ENCODE results near the gene FREM1. TPM values are rescaled to one million over a fixed set of nuclear protein-coding genes. Genes with fewer than 3 reads are reported as not detected.

The FREM1 gene
- total RNA-seq, 4 donors from 2014 or later, result 0.10 to 3.3 (median 1.00) TPM

- Histone ChIP-seq H3K27me3 (no peaks in the 10 kb centered on the region), H3K9me3 (no peaks in the 10 kb centered on the region), H3K4me3 (peak overlapping the region; percentile 59 to 73 (median 70)), H3K27ac (peak overlapping the region; percentile 62 to 77 (median 73)), H3K4me1 (peaks cover 9 to 13% of the 10 kb centered on the region in 2 donors), H3K36me3 (peaks cover 0 to 8% of the 10 kb centered on the region in 2 donors)
- TF ChIP-seq POLR2A (IDR thresholded peaks at IDR 0.05), result no peak
- no peak for TF ChIP-seq CTCF (IDR thresholded peaks at IDR 0.05 in 4 of 5, conservative IDR thresholded peaks at IDR 0.05 in 1 of 5)
- in situ Hi-C loops (cut with MboI; ENCODE audit: low sequenced_read_pairs in 4 of 4), result no loop called here
- intact Hi-C loops (cut with DNase I; ENCODE audit: low total_unique reads), result loop anchor here (5.0 kb wide), 1 partner anchor 75 kb away; no protein-coding TSS in a partner anchor
- ATAC-seq (peak; percentile 55 to 56), DNase-seq (peak in 1 of 2 donors; percentile 16)
Measured at GRCh38 chr9:14692470-14693250, 217.6 kb downstream of the FREM1 start.

GRCh38 chr9:14690948-14691730 is 219.1 kb downstream of the FREM1 start:
- DNase-seq (no peak), ATAC-seq (no peak)
- no peaks in the 10 kb centered on the region for H3K9me3 ChIP-seq
- in situ Hi-C loops (cut with MboI; ENCODE audit: low sequenced_read_pairs in 4 of 4), result no loop called here
- H3K4me3 ChIP-seq, result no peak overlapping the region
- H3K4me1 ChIP-seq, result peaks cover 13 to 17% of the 10 kb centered on the region in 2 donors
- TF ChIP-seq POLR2A (IDR thresholded peaks at IDR 0.05) (no peak), CTCF (IDR thresholded peaks at IDR 0.05 in 4 of 5, conservative IDR thresholded peaks at IDR 0.05 in 1 of 5) (no peak)
- no peaks in the 10 kb centered on the region for H3K27me3 ChIP-seq
- intact Hi-C loops (cut with DNase I; ENCODE audit: low total_unique reads), result loop anchor here (5.0 kb wide), 1 partner anchor 76 kb away; no protein-coding TSS in a partner anchor
- H3K27ac ChIP-seq, result peak overlapping the region in 1 of 4 donors; percentile 38
- peaks cover 0 to 8% of the 10 kb centered on the region in 2 donors for H3K36me3 ChIP-seq

GRCh38 chr9:14687042-14687719 is 223.0 kb downstream of the FREM1 start:
- in situ Hi-C loops (cut with MboI; ENCODE audit: low sequenced_read_pairs in 4 of 4) (no loop called here), intact Hi-C loops (cut with DNase I; ENCODE audit: low total_unique reads) (no loop called here)
- H3K9me3 ChIP-seq, result no peaks in the 10 kb centered on the region
- peak overlapping the region; percentile 35 to 58 (median 43) for H3K27ac ChIP-seq
- H3K27me3 ChIP-seq, result no peaks in the 10 kb centered on the region
- H3K4me3 ChIP-seq, result no peak overlapping the region
- DNase-seq, result no peak
- H3K36me3 ChIP-seq, result peaks cover 0 to 8% of the 10 kb centered on the region in 2 donors
- H3K4me1 ChIP-seq, result peaks cover 17% of the 10 kb centered on the region in 2 donors
- TF ChIP-seq POLR2A (IDR thresholded peaks at IDR 0.05) (no peak), CTCF (IDR thresholded peaks at IDR 0.05 in 4 of 5, conservative IDR thresholded peaks at IDR 0.05 in 1 of 5) (no peak)
- peak in 1 of 2 donors; percentile 24 for ATAC-seq

GRCh38 chr9:14686168-14686567 is 224.1 kb downstream of the FREM1 start:
- Histone ChIP-seq H3K27me3 (no peaks in the 10 kb centered on the region), H3K4me1 (peaks cover 11 to 14% of the 10 kb centered on the region in 2 donors), H3K9me3 (no peaks in the 10 kb centered on the region), H3K36me3 (peaks cover 0 to 8% of the 10 kb centered on the region in 2 donors), H3K4me3 (no peak overlapping the region), H3K27ac (no peak overlapping the region)
- no peak for ATAC-seq
- intact Hi-C loops (cut with DNase I; ENCODE audit: low total_unique reads), result no loop called here
- TF ChIP-seq CTCF (IDR thresholded peaks at IDR 0.05 in 4 of 5, conservative IDR thresholded peaks at IDR 0.05 in 1 of 5), result no peak
- TF ChIP-seq POLR2A (IDR thresholded peaks at IDR 0.05), result no peak
- in situ Hi-C loops (cut with MboI; ENCODE audit: low sequenced_read_pairs in 4 of 4), result no loop called here
- DNase-seq, result no peak

Other genes starting within 250 kb of the FREM1 start
- gene ZDHHC21, start 217.0 kb downstream of the FREM1 start, total RNA-seq, result 10 to 100 TPM in 1 of 4 donors, 1 to 10 TPM in 3; 3.7 to 15.9 (median 6.1) TPM
- not detected for gene CER1, start 187.7 kb downstream of the FREM1 start, total RNA-seq